Measurements from ENCODE around the gene PHLDA3.

- TF ChIP-seq SMC3 (IDR thresholded peaks at IDR 0.05; ENCODE audit: low read length) (no peak), ZNF768 (CRISPR knock-in tag; IDR thresholded peaks at IDR 0.05) (no peak), FOXA1 (IDR thresholded peaks at IDR 0.05) (no peak), FOXA1 (CRISPR knock-in tag; IDR thresholded peaks at IDR 0.05) (no peak), SUZ12 (IDR thresholded peaks at IDR 0.05; ENCODE audit: low read depth, low read length) (no peak), CTCF (CRISPR knock-in tag; IDR thresholded peaks at IDR 0.05) (no peak), JUN (CRISPR knock-in tag; IDR thresholded peaks at IDR 0.05) (no peak), MXI1 (IDR thresholded peaks at IDR 0.05; ENCODE audit: borderline replicate concordance, low read depth, low read length) (no peak)
These were observed 21.7 kb upstream of the PHLDA3 start for GRCh38 chr1:201490708-201491131.
